ENCODE results near the gene SESTD1.
A peak's percentile ranks its signal among the peaks of the same experiment; 100 is the strongest.

The SESTD1 gene

GRCh38 chr2:179264368-179265081, at the start of gene SESTD1:
Gene SESTD1 (minus strand): TSS chr2:179264832. CDS start chr2:179191841, 72,991 bp downstream.
- CTCF ChIA-PET: no interaction called here
- POLR2A ChIA-PET (ENCODE audit: low non-redundant PET): no interaction called here

GRCh38 chr2:179313057-179313456, 48.4 kb upstream of the SESTD1 start:
- H3K27ac ChIP-seq: no peak overlapping the region
- TF ChIP-seq CTCF (conservative IDR thresholded peaks at IDR 0.05; ENCODE audit: low read depth): no peak
- POLR2A ChIA-PET (ENCODE audit: low non-redundant PET): no interaction called here
- no peak for DNase-seq (ENCODE audit: low spot score)
- CTCF ChIA-PET: no interaction called here

More at GRCh38 chr2:179264368-179265081, at the start of gene SESTD1:
- peak; percentile 45 for DNase-seq (ENCODE audit: low spot score)
- TF ChIP-seq CTCF (conservative IDR thresholded peaks at IDR 0.05; ENCODE audit: low read depth): no peak
- H3K27ac ChIP-seq: peak within 1 kb of the TSS; percentile 75

- DNase-seq (ENCODE audit: low spot score): no peak
- H3K27ac ChIP-seq: no peak overlapping the region
- CTCF ChIA-PET: interaction anchor here (0.6 kb wide), 1 partner anchor 12 kb away, joined by 4 read pairs; no protein-coding TSS in a partner anchor
- POLR2A ChIA-PET (ENCODE audit: low non-redundant PET): no interaction called here
- no peak for TF ChIP-seq CTCF (conservative IDR thresholded peaks at IDR 0.05; ENCODE audit: low read depth)
Observed at GRCh38 chr2:179311101-179311500, 46.5 kb upstream of the SESTD1 start.

- ChIA-PET CTCF (no interaction called here), POLR2A (ENCODE audit: low non-redundant PET) (no interaction called here)
- TF ChIP-seq CTCF (conservative IDR thresholded peaks at IDR 0.05; ENCODE audit: low read depth): no peak
- H3K27ac ChIP-seq: no peak overlapping the region
- DNase-seq (ENCODE audit: low spot score): no peak
Observed at GRCh38 chr2:179307616-179308371, 43.2 kb upstream of the SESTD1 start.

GRCh38 chr2:179305125-179305524, 40.5 kb upstream of the SESTD1 start:
- no peak for TF ChIP-seq CTCF (conservative IDR thresholded peaks at IDR 0.05; ENCODE audit: low read depth)
- POLR2A ChIA-PET (ENCODE audit: low non-redundant PET): no interaction called here
- no peak overlapping the region for H3K27ac ChIP-seq
- CTCF ChIA-PET: interaction anchor here (0.6 kb wide), 1 partner anchor 86 kb away, joined by 4 read pairs; no protein-coding TSS in a partner anchor
- DNase-seq (ENCODE audit: low spot score): no peak

GRCh38 chr2:179304424-179304823, 39.8 kb upstream of the SESTD1 start:
- POLR2A ChIA-PET (ENCODE audit: low non-redundant PET): no interaction called here
- DNase-seq (ENCODE audit: low spot score): no peak
- CTCF ChIA-PET: no interaction called here
- TF ChIP-seq CTCF (conservative IDR thresholded peaks at IDR 0.05; ENCODE audit: low read depth): no peak
- H3K27ac ChIP-seq: no peak overlapping the region

Data from RWPE1 (cell line).